ENCODE data around the gene RAP1A. TPM values are rescaled to one million over a fixed set of nuclear protein-coding genes. Genes with fewer than 3 reads are reported as not detected.

RAP1A gene
- polyA plus RNA-seq, 1 experiment, result 20.5 TPM

DNA sequence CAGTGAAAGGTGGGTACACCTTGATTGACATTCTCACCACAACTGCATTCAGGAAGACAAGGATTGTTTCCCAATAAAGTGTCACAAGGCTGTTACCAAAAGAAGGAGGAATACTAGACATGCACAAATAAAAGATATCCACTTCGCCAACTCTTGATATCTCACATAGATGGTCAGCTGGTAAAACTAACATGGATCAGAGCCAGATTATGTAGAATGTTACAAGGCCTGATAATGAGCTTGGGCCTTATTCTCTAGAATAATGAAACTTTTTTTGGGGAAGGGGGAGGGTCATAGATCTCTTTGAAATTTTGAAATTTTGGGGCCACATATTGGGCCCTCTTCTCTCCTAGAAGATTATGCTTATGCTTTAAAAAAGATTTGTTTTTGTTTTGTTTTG lies 24.9 kb downstream of the RAP1A start:
- CTCF ChIA-PET, result interaction anchor here (0.7 to 2.8 kb wide), 5 partner anchors 11 to 136 kb away, joined by 3 to 10 read pairs (median 3); no protein-coding TSS in a partner anchor
- no peaks in the 10 kb centered on the region; the same call in 1 of the 2 replicates for H3K36me3 ChIP-seq (ENCODE audit: control insufficient read depth, insufficient read depth, low read length)
- POLR2A ChIA-PET, result interaction anchor here (0.6 kb wide), 1 partner anchor 23 kb away, joined by 3 read pairs; no protein-coding TSS in a partner anchor

DNA sequence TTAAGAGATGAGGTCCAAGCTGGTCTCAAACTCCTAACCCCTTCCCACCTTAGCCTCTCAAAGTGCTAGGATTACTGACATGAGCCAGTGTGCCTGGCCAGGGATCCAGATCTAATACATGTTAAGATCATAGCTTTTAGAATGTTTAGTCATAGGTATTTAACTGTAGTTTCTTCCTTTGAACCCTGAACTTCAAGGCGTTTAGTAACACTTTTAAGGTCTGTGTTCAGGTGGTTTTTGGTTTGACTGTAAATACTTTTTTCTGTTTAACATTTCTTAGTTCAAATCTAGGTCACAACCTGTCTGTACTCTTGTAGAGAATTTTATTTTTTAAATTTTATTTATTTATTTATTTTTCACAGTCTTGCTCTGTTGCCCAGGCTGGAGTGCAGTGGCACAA lies 28.1 kb downstream of the RAP1A start:
- no peak for DNase-seq (ENCODE audit: low read depth)
- Histone ChIP-seq H3K36me3 (ENCODE audit: control insufficient read depth, insufficient read depth, low read length) (no peaks in the 10 kb centered on the region; the same call in 1 of the 2 replicates), H3K27me3 (ENCODE audit: control insufficient read depth, insufficient read depth, low read length) (no peaks in the 10 kb centered on the region), H3K4me3 (ENCODE audit: low read depth, low read length) (no peak overlapping the region)
- ChIA-PET POLR2A (no interaction called here), CTCF (interaction anchor here (1.8 kb wide), 1 partner anchor 131 kb away, joined by 5 read pairs; no protein-coding TSS in a partner anchor)
- TF ChIP-seq, protein P1, sequence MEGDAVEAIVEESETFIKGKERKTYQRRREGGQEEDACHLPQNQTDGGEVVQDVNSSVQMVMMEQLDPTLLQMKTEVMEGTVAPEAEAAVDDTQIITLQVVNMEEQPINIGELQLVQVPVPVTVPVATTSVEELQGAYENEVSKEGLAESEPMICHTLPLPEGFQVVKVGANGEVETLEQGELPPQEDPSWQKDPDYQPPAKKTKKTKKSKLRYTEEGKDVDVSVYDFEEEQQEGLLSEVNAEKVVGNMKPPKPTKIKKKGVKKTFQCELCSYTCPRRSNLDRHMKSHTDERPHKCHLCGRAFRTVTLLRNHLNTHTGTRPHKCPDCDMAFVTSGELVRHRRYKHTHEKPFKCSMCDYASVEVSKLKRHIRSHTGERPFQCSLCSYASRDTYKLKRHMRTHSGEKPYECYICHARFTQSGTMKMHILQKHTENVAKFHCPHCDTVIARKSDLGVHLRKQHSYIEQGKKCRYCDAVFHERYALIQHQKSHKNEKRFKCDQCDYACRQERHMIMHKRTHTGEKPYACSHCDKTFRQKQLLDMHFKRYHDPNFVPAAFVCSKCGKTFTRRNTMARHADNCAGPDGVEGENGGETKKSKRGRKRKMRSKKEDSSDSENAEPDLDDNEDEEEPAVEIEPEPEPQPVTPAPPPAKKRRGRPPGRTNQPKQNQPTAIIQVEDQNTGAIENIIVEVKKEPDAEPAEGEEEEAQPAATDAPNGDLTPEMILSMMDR (IDR thresholded peaks at IDR 0.05; ENCODE audit: insufficient read depth, low read depth, low read length), result no peak

More for the DNA sequence above, 24.9 kb downstream of the RAP1A start:
- no peak for DNase-seq (ENCODE audit: low read depth)
- H3K4me3 ChIP-seq (ENCODE audit: low read depth, low read length), result no peak overlapping the region
- no peaks in the 10 kb centered on the region for H3K27me3 ChIP-seq (ENCODE audit: control insufficient read depth, insufficient read depth, low read length)
- TF ChIP-seq, protein P1 (IDR thresholded peaks at IDR 0.05; ENCODE audit: insufficient read depth, low read depth, low read length), result no peak

DNA sequence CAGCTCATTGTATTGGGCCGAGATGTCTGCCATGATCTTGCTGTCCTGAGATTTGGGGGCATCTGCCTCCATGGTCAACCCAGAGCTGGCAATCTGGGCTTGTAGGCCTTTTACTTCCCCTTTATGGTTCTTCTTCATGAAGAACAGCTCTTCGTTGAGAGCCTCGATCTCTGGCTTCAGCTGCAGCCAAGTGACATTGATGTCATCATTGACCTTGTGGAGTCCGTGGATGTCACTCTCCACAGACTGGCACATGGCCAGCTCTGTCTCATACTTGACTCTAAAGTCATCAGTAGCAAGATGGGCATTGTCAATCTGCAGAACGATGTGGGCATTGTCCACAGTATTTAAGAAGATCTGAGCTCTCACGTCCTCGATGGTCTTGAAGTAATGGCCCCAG lies 29.2 kb downstream of the RAP1A start:
- ChIA-PET POLR2A (no interaction called here), CTCF (no interaction called here)
- no peak for DNase-seq (ENCODE audit: low read depth)
- Histone ChIP-seq H3K4me3 (ENCODE audit: low read depth, low read length) (no peak overlapping the region), H3K36me3 (ENCODE audit: control insufficient read depth, insufficient read depth, low read length) (no peaks in the 10 kb centered on the region; the same call in 1 of the 2 replicates), H3K27me3 (ENCODE audit: control insufficient read depth, insufficient read depth, low read length) (no peaks in the 10 kb centered on the region)
- TF ChIP-seq, protein P1 (IDR thresholded peaks at IDR 0.05; ENCODE audit: insufficient read depth, low read depth, low read length), result no peak

DNA sequence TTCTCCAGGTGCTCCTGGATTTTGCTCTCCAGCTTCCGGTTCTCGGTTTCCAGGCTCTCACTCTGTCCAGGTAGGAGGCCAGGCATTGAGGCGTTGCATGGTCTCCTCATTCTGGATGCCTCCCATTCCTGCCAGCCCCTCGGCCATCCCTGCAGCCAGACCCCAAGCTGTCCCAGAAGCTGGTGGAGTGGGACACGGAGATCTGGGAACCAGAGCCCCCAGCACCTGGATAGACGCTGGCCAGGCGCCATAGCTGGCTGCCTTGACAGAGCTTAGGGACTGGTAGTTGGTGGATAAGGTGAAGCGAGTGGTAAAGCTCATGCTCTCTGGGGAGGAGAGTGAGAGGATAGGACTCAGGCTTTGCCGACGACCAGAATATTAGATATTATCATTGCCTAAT lies 29.6 kb downstream of the RAP1A start:
- no peaks in the 10 kb centered on the region; the same call in 1 of the 2 replicates for H3K36me3 ChIP-seq (ENCODE audit: control insufficient read depth, insufficient read depth, low read length)
- H3K4me3 ChIP-seq (ENCODE audit: low read depth, low read length), result no peak overlapping the region
- ChIA-PET CTCF (no interaction called here), POLR2A (no interaction called here)
- no peaks in the 10 kb centered on the region for H3K27me3 ChIP-seq (ENCODE audit: control insufficient read depth, insufficient read depth, low read length)
- TF ChIP-seq, protein P1 (IDR thresholded peaks at IDR 0.05; ENCODE audit: insufficient read depth, low read depth, low read length), result no peak
- DNase-seq (ENCODE audit: low read depth), result no peak

DNA sequence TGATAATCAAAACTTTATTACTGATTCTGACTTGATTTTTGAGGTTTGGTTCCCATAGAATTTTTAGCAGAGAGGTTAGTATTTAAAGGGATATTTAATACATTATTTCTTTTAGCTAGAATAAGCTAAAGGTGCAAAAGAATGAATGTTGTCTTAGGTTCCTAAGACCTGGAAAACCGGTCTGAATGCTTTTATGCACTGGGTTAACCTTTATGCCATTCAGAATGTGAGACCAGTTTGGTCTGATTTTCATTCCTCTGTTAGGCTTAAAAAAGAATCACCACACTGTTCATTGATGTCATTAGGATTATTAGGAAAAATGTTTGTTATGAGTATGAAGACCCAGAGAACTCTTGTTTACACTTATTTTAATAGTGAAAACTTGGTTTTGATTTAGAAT lies 30.1 kb downstream of the RAP1A start:
- DNase-seq (ENCODE audit: low read depth), result no peak
- Histone ChIP-seq H3K36me3 (ENCODE audit: control insufficient read depth, insufficient read depth, low read length) (no peaks in the 10 kb centered on the region; the same call in 1 of the 2 replicates), H3K4me3 (ENCODE audit: low read depth, low read length) (no peak overlapping the region), H3K27me3 (ENCODE audit: control insufficient read depth, insufficient read depth, low read length) (no peaks in the 10 kb centered on the region)
- TF ChIP-seq, protein P1 (IDR thresholded peaks at IDR 0.05; ENCODE audit: insufficient read depth, low read depth, low read length), result no peak
- ChIA-PET POLR2A (no interaction called here), CTCF (interaction anchor here (1.1 kb wide), 1 partner anchor 142 kb away, joined by 3 read pairs; no protein-coding TSS in a partner anchor)

All from BJ (cell line).